Spleen (tissue), 7 donors: ENCODE data around the gene ATG5.

Experiments
- POLR2AphosphoS5 ChIP-seq, 3 donors: sonication (generic); formaldehyde crosslinking; IDR thresholded peaks; one replicate each; pipeline ENCODE4 v1.5.1; 2017; ENCODE audit warnings: antibody characterized with exemption in 3 of 3
- TF ChIP-seq, protein P1 (sequence below), 11 experiments: fragments of 200-600 bp in 7 of 11; fragments of 450-650 bp in 4 of 11; sonication (generic) in 4 of 11; IDR thresholded peaks in 8 of 11; conservative IDR thresholded peaks in 3 of 11; 1 replicate in 7 of 11; 2 replicates in 4 of 11; pipeline versions ENCODE4 v1.4.0 to v1.8.0; 2016 to 2021; ENCODE audit warnings: antibody characterized with exemption in 11 of 11, inconsistent platforms in 4 of 11, mild to moderate bottlenecking in 1 of 11
- donor health status: DM: no; HTN: no; CAD: no; lungs with moderate emphysema.
- donor health status: DM: no; HTN: no; CAD: no.
- donor health status: DM: no; HTN: no; CAD: no.

DNA sequence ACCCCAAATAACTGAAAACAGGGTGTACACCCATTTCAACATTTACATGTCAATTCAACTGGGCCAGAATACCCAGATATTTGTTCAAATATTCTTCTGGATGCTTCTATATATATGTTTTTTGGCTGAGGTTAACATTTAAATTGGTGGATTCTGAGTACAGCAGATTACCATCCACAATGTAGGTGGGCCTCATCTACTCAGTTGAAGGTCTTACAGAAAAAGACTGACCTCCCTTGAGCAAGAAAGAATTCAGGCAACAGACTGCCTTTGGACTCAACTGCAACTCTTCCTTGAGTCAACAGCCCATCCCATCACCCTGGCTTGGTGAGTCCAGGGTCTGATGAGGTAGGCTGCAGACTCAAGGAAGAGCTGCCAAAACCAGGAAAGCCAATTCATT lies 84.1 kb downstream of the ATG5 start:
- TF ChIP-seq, protein P1, sequence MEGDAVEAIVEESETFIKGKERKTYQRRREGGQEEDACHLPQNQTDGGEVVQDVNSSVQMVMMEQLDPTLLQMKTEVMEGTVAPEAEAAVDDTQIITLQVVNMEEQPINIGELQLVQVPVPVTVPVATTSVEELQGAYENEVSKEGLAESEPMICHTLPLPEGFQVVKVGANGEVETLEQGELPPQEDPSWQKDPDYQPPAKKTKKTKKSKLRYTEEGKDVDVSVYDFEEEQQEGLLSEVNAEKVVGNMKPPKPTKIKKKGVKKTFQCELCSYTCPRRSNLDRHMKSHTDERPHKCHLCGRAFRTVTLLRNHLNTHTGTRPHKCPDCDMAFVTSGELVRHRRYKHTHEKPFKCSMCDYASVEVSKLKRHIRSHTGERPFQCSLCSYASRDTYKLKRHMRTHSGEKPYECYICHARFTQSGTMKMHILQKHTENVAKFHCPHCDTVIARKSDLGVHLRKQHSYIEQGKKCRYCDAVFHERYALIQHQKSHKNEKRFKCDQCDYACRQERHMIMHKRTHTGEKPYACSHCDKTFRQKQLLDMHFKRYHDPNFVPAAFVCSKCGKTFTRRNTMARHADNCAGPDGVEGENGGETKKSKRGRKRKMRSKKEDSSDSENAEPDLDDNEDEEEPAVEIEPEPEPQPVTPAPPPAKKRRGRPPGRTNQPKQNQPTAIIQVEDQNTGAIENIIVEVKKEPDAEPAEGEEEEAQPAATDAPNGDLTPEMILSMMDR (IDR thresholded peaks at IDR 0.05 in 8 of 11, conservative IDR thresholded peaks at IDR 0.05 in 3 of 11): no peak
- no peak for TF ChIP-seq POLR2AphosphoS5 (IDR thresholded peaks at IDR 0.05)
